GM21381 (cell line): Measurements from ENCODE around the gene SMCO2.

Experiments used
- ATAC-seq: cut with Tn5 transposase; IDR thresholded peaks from one replicate; pipeline ENCODE4 v1.9.1; 2021; ENCODE audit warnings: mild to moderate bottlenecking, moderate library complexity; ENCODE audit not compliant: unreplicated experiment

Gene SMCO2

GRCh38 chr12:27549236-27549800, 102.8 kb downstream of the SMCO2 start:
- ATAC-seq: no peak

- ATAC-seq: no peak
Observed at GRCh38 chr12:27549801-27550652, 103.5 kb downstream of the SMCO2 start.

GRCh38 chr12:27550653-27550975, 104.1 kb downstream of the SMCO2 start:
- ATAC-seq: no peak

GRCh38 chr12:27551172-27551840, 104.8 kb downstream of the SMCO2 start:
- ATAC-seq: no peak
